ENCODE results near the gene ATP6V1B1.
A peak's percentile ranks its signal among the peaks of the same experiment; 100 is the strongest.

The ATP6V1B1 gene

GRCh38 chr2:70939839-70940580 lies 4.3 kb downstream of the ATP6V1B1 start:
- TF ChIP-seq CTCF (IDR thresholded peaks at IDR 0.05) = no peak
- DNase-seq (ENCODE audit: low spot score) = peak; percentile 45
- Histone ChIP-seq H3K4me3 (no peak overlapping the region), H3K27ac (no peak overlapping the region)

GRCh38 chr2:70941186-70941585 lies 5.5 kb downstream of the ATP6V1B1 start:
- no peak for TF ChIP-seq CTCF (IDR thresholded peaks at IDR 0.05)
- DNase-seq (ENCODE audit: low spot score) = peak; percentile 31
- H3K4me3 ChIP-seq = no peak overlapping the region
- no peak overlapping the region for H3K27ac ChIP-seq

DNA sequence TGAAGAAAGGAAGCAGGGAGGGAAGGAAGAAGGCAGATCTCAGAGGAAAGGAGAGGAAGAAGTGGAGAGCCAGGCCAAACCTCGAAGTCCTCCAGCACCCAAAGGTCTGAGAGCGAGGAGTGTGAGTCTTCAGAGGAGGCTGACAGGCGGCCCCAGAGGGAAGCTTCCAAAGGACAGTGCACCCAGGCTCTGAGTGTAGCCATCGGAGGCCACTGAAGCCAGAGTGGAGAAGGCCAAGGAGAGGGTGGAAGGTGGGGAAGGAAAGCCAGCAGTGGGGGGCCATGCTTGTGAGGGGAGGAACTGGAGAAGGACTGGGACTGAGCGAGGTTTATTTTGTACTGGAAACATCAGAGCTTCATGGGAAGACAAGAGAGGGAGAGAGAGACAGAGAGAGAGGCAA lies 6.0 kb downstream of the ATP6V1B1 start:
- no peak overlapping the region for H3K4me3 ChIP-seq
- peak; percentile 33 for DNase-seq (ENCODE audit: low spot score)
- no peak for TF ChIP-seq CTCF (IDR thresholded peaks at IDR 0.05)
- no peak overlapping the region for H3K27ac ChIP-seq

DNA sequence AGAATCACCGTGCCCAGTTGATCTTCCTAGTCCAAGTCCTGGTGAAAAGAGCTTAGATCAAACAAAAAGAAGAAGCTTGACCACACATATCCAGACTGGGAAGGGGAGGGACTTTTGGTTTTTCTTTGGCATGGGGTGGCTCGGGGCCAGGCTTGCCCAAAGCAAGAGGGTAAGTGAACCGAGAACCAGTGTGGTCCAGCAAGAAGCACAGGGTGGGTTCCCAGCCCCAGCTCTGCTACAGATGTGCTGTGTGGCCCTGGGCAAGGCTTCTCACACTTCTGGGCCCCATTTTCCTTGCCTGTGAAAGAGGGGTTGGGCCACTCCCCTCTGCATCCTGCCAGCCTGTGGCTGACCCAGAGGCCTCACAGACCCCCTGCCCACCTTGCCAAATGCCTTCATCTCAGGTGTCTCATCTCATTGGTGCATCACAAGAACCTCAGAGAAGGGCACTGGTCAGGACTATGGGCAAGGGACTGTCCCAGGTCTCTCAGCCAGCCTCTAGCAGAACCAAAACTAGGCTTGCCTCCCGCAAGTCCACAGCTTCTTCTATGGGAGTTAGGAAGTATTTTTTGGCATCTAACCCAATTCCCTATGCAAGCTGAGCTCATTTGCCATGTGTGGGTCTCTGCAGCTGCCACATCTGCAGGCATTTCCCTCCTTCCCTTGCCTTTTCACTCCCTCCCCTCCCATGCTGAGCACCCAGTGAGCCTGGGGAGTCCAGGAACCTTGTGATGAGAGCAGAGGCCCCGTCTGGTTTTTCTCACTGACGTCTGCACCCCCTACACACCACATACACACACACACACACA lies 6.9 kb downstream of the ATP6V1B1 start:
- Histone ChIP-seq H3K4me3 (no peak overlapping the region), H3K27ac (no peak overlapping the region)
- DNase-seq (ENCODE audit: low spot score) = peak; percentile 58
- no peak for TF ChIP-seq CTCF (IDR thresholded peaks at IDR 0.05)

DNA sequence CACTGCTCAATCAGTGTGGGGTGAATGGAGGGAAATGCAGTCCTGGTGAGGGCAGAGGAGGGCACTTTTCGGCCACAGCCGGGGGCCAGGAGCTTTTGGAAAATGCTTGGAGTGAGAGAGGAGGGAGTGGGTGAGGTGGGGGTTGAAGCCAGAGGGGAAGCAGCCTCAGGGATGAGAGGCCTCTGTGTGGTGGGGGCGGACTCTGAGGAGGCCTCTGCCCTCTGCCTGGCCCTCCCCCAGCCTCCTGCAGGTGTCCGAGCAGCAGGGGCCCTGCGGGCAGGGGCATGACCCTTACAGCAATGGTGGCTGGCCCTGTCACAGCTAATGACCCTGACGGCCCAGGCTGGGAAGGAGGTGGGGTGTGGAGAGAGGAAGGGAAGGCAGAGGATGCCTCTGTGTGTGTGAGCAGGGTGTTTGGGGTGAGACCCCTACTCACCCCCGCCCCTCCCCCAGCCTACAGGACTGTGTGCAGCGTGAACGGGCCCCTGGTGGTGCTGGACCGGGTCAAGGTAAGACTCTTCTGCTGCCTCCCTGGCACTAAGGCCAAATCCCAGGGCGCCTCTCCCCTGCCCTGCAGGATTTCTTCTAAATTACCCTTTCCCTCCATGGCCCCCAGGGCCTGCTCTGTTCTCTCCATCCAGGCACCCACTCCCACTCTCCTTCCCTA lies 7.6 kb downstream of the ATP6V1B1 start:
- Histone ChIP-seq H3K27ac (no peak overlapping the region), H3K4me3 (no peak overlapping the region)
- peak; percentile 70 for DNase-seq (ENCODE audit: low spot score)
- TF ChIP-seq CTCF (IDR thresholded peaks at IDR 0.05) = no peak

DNA sequence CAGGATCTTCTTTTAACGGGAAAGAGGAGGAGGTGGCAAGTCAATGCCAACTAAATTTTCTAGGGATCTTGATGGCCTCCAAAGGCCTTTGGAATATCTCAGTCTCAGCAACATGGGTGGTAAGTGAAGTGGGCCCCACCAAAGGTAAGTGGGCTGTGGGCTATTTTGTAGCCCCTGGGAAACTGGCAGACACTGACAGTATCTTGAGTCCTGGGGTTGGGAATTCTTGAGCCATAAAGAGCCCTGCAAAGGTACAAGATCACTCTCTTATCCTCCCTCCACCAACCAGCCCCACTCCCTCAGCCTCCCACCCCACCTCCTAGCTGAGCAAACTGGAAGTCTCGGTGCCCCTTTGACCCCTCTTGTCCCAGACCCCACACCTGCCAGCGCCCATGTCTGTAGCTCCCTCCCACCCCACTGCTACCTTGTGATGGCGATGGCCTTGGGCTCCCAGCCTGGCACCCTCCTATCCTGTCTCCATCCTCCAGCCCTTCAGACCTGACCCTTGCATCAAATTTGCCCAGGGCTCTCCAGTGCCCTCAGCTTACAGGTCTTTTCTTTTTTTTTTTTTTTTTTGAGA lies 8.5 kb downstream of the ATP6V1B1 start:
- Histone ChIP-seq H3K27ac (no peak overlapping the region), H3K4me3 (no peak overlapping the region)
- no peak for TF ChIP-seq CTCF (IDR thresholded peaks at IDR 0.05)
- DNase-seq (ENCODE audit: low spot score) = peak; percentile 53
